IPS DF 19.7 (cell line): ENCODE results near the gene MEIS1.
A peak's percentile ranks its signal among the peaks of the same experiment; 100 is the strongest.

ENCODE experiments used
- DNase-seq: peaks from one replicate; pipeline ENCODE4 v3.0.0-alpha.2; 2013; ENCODE audit warnings: low read depth, low spot score

The MEIS1 gene

GRCh38 chr2:66506265-66506664 lies 71.3 kb downstream of the MEIS1 start:
- no peak for DNase-seq

GRCh38 chr2:66507673-66508201 lies 72.8 kb downstream of the MEIS1 start:
- peak; percentile 67 for DNase-seq

DNA sequence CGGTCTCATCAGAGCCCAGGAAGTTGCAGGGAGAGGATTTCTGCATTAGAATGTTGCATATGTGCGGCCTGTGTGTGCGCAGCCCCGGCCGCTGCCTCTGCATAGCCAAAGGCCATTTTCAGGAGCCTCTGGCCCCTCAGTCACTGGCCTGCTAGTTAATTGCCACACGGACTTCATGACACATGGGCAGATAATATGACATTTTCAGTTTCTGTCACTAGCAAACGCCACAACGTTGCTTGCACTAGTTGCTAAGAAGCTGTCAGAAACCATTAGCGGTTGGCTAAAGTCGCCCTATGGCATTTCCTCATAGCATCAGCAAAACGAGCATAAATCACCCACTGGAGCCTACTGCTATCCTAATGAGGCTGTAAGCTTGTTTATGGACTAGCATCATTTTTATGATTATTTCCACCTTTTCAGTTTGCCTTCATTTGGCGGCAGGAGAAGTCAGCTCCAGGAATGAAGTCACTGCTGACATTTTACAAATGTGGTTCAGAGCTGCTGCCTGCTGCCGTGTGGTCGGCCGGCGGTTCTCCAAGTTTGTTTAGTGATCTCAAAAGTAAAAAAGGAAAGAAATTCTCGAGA lies 73.7 kb downstream of the MEIS1 start:
- no peak for DNase-seq

GRCh38 chr2:66509326-66509811 lies 74.4 kb downstream of the MEIS1 start:
- no peak for DNase-seq

- DNase-seq = no peak
These were observed 77.7 kb downstream of the MEIS1 start for GRCh38 chr2:66512626-66513025.

- no peak for DNase-seq
These were observed 80.8 kb downstream of the MEIS1 start for GRCh38 chr2:66515743-66516142.

GRCh38 chr2:66516499-66516898 lies 81.6 kb downstream of the MEIS1 start:
- no peak for DNase-seq

GRCh38 chr2:66517772-66518171 lies 82.8 kb downstream of the MEIS1 start:
- DNase-seq = no peak

- DNase-seq = no peak
These were observed 84.4 kb downstream of the MEIS1 start for GRCh38 chr2:66519264-66519843.

GRCh38 chr2:66521291-66521922 lies 86.5 kb downstream of the MEIS1 start:
- no peak for DNase-seq

GRCh38 chr2:66522611-66523376 lies 87.9 kb downstream of the MEIS1 start:
- no peak for DNase-seq

- no peak for DNase-seq
These were observed 88.5 kb downstream of the MEIS1 start for GRCh38 chr2:66523377-66523969.

- DNase-seq = no peak
These were observed 89.1 kb downstream of the MEIS1 start for GRCh38 chr2:66523990-66524389.

DNA sequence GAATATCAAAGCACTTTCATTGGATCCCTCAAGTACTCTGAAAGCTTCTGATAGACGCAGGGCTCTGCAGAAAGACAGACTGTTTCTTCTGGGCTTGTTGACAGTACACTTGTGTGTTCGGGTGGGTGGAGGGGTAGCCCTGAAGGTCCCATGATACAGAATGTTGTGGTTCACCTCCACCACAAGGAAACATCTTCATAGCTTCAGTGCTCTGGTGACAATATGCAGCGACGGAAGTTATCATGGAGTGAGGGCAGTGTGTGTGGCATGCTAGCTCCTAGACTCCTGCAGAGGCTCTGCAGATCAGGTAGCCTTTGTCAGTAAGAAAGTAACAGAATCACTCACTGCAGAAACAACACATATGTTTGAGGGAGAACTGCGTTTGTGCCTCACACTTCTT lies 90.7 kb downstream of the MEIS1 start:
- DNase-seq = no peak

- DNase-seq = no peak
These were observed 91.3 kb downstream of the MEIS1 start for GRCh38 chr2:66526180-66526579.

- DNase-seq = no peak
These were observed 94.2 kb downstream of the MEIS1 start for GRCh38 chr2:66528974-66529724.

- DNase-seq = no peak
These were observed 95.7 kb downstream of the MEIS1 start for GRCh38 chr2:66530651-66531050.

DNA sequence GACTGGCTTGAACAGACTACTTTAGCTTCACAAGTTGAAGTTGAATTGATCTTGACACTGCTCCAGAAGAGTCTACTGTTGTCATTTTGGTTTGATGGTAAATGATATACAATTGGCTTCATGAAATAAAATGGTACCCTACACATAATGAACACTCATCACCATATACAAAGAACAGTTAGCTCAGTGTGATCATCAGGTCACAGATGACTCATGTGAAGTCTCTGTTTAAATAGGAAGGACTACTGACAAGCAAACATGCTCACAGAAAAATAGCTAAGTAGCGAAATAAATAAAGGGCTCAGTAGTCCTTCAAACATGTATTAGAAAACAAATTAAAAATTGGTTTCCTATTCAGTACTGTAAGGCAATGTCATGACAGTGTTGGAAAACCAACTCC lies 96.2 kb downstream of the MEIS1 start:
- no peak for DNase-seq

DNA sequence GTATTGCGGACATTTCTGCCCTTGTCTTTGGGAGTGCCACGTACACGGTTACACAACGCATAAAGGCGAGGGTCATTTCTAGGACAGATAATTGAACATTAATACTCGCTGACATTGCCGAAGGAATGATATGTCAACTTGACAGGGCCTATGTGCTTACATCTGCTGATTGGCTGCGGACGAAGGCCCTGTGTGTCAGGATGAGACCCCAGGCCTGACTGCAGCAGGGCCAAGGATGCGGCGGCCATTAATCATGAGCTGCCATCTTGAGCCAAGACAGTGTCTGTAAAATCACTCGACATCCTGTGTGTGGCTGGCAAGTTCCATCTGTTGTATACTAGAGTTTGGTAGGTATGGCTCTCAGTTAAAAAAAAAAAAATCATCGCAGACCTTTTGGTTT lies 96.6 kb downstream of the MEIS1 start:
- DNase-seq = no peak

DNA sequence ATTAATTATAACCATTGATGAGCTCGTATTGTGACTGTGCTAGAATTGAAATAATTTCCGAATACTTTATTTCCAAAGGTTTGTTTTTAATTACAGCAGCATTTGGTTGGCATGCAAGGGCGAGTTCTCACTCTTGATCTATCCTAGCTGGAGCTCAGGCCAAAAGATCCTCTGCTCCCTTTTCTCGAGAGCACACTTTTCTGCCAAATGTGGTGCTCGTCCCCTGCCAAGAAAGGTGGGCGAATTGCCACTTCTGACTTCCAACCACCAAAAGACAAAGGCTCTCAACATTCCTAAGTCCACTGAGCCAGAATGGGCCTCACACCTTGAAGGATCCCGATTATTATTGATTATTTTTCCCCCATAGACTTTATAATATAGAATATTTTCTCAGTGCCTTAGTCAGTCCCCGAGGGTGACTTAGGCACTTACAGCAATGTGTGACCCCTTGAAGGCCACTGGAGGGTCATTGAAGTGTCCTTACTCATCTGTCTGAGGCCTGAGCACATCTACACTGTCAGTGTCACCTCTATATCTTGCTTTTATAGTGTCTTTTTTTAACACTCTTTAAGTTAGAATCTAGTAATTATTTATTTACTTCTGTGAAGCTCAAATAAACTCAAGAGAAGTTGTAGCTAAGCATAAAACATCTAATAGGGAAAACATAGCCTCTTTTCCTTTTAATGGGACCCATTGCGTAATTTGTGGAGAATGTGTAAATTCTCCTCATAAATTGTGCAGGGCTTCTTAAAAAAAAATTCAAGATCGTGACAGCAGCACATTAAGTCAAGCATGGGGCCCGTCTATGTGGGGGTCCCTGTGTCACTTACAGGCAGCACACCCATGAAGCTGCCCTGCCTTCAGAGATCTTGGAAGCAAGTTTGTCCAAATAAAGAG lies 98.3 kb downstream of the MEIS1 start:
- no peak for DNase-seq
